RPMI8226 (cell line): ENCODE data around the gene PDE6C.
A peak's percentile ranks its signal among the peaks of the same experiment; 100 is the strongest.

ENCODE experiments used
- DNase-seq: peaks from one replicate; pipeline ENCODE4 v3.0.0-alpha.2; 2015

The PDE6C gene

GRCh38 chr10:93707623-93708022 is 95.3 kb downstream of the PDE6C start:
- DNase-seq, result no peak

GRCh38 chr10:93710333-93710909 is 98.1 kb downstream of the PDE6C start:
- DNase-seq, result peak; percentile 9

GRCh38 chr10:93711891-93712290 is 99.6 kb downstream of the PDE6C start:
- DNase-seq, result no peak

GRCh38 chr10:93712593-93712992 is 100.3 kb downstream of the PDE6C start:
- no peak for DNase-seq

- no peak for DNase-seq
These were observed 103.0 kb downstream of the PDE6C start for GRCh38 chr10:93715345-93715744.
